SK-N-SH (cell line): ENCODE measurements around the gene TMEM131L. TPM values are rescaled to one million over a fixed set of nuclear protein-coding genes. Genes with fewer than 3 reads are reported as not detected.
A peak's percentile ranks its signal among the peaks of the same experiment; 100 is the strongest.
"Not testable (repeated sequence)": the region's sequence is repeated elsewhere in the genome, so short reads cannot be mapped to it uniquely, and the experiment has no call there.

Source experiments
- CTCF ChIA-PET: fragments of 300-600, 350-600 bp; formaldehyde crosslinking; extraction: SDS; loops from one replicate; lab custom pipeline; 2021; lab: Yijun Ruan, JAX
- POLR2A ChIA-PET: fragments of 350-600 bp; sonication (Branson Sonifier 250); formaldehyde crosslinking; extraction: SDS; loops from one replicate; lab custom pipeline; 2020; ENCODE audit warnings: antibody characterized with exemption, inconsistent platforms; lab: Yijun Ruan, JAX
- DNase-seq: peaks from one replicate; pipeline ENCODE4 v3.0.0; 2012
- H2AFZ ChIP-seq: fragments of 200-600 bp; sonication (generic); 2 replicates; pipeline ENCODE4 v1.8.1; 2016; ENCODE audit warnings: antibody characterized with exemption, mild to moderate bottlenecking, low read depth
- H3F3A ChIP-seq: fragments of 200-600 bp; sonication (generic); replicated peaks from 2 replicates; pipeline ENCODE3; 2016; ENCODE audit warnings: antibody characterized with exemption, mild to moderate bottlenecking; ENCODE audit not compliant: insufficient read depth
- H3K27ac ChIP-seq, 2 experiments: fragments of 200-500 bp in 1 of 2; fragments of 200-600 bp in 1 of 2; sonication (Bioruptor generic) in 1 of 2; sonication (generic), shearing (Covaris generic) in 1 of 2; 2 replicates each; pipeline versions ENCODE4 v1.5.1 to v1.6.1; 2014 to 2016; ENCODE audit warnings: low read depth in 2 of 2, inconsistent platforms in 1 of 2, low read length in 1 of 2, mild to moderate bottlenecking in 1 of 2, mixed read lengths in 1 of 2
- H3K27me3 ChIP-seq: fragments of 200-600 bp; sonication (generic), shearing (Covaris generic); 2 replicates; pipeline ENCODE4 v1.6.1; 2016; ENCODE audit warnings: mixed run types; ENCODE audit not compliant: insufficient read depth
- H3K36me3 ChIP-seq, 2 experiments: fragments of 200-500 bp in 1 of 2; fragments of 200-600 bp in 1 of 2; sonication (Bioruptor generic) in 1 of 2; sonication (generic) in 1 of 2; replicated peaks in 1 of 2; 2 replicates each; pipeline versions ENCODE3 to v1.5.1; 2014 to 2016; ENCODE audit warnings: low read length in 1 of 2, mild to moderate bottlenecking in 1 of 2; ENCODE audit not compliant: insufficient read depth in 2 of 2, control insufficient read depth in 1 of 2
- H3K4me1 ChIP-seq, 2 experiments: fragments of 200-500 bp in 1 of 2; fragments of 200-600 bp in 1 of 2; sonication (Bioruptor generic) in 1 of 2; sonication (generic), shearing (Covaris generic) in 1 of 2; 2 replicates each; pipeline versions ENCODE4 v1.5.1 to v1.6.1; 2014 to 2016; ENCODE audit warnings: low read depth in 1 of 2, low read length in 1 of 2, mixed run types in 1 of 2; ENCODE audit not compliant: insufficient read depth in 2 of 2, control insufficient read depth in 1 of 2
- H3K4me2 ChIP-seq: fragments of 200-600 bp; sonication (generic), shearing (Covaris generic); 2 replicates; pipeline ENCODE4 v1.6.1; 2017; ENCODE audit warnings: mixed run types
- H3K4me3 ChIP-seq, 2 experiments: fragments of 200-500 bp in 1 of 2; fragments of 200-600 bp in 1 of 2; sonication (Bioruptor generic) in 1 of 2; sonication (generic), shearing (Covaris generic) in 1 of 2; 2 replicates each; pipeline versions ENCODE4 v1.5.1 to v1.8.1; 2014 to 2016; ENCODE audit warnings: low read depth in 2 of 2, inconsistent platforms in 1 of 2, low read length in 1 of 2, mild to moderate bottlenecking in 1 of 2, mixed read lengths in 1 of 2, moderate library complexity in 1 of 2
- H3K79me2 ChIP-seq: fragments of 200-600 bp; sonication (generic); 2 replicates; pipeline ENCODE4 v1.8.1; 2017; ENCODE audit warnings: mild to moderate bottlenecking; ENCODE audit not compliant: insufficient read depth
- H3K9ac ChIP-seq: fragments of 200-600 bp; sonication (generic); 2 replicates; pipeline ENCODE4 v1.6.1; 2017; ENCODE audit warnings: mixed run types
- H3K9me2 ChIP-seq: fragments of 200-600 bp; sonication (generic); 2 replicates; pipeline ENCODE4 v1.6.1; 2017; ENCODE audit warnings: mixed run types
- H3K9me3 ChIP-seq: fragments of 200-600 bp; sonication (generic); 2 replicates; pipeline ENCODE4 v1.6.1; 2017; ENCODE audit warnings: mixed run types, mild to moderate bottlenecking, moderate library complexity
- H4K20me1 ChIP-seq: fragments of 200-600 bp; sonication (generic); 2 replicates; pipeline ENCODE4 v1.6.1; 2017; ENCODE audit warnings: mild to moderate bottlenecking, mixed run types; ENCODE audit not compliant: insufficient read depth
- CHD2 ChIP-seq: fragments of 150-350 bp; IDR thresholded peaks from 2 replicates; pipeline ENCODE4 v1.6.1; 2018; ENCODE audit warnings: low read length; ENCODE audit not compliant: partially characterized antibody
- FOXM1 ChIP-seq: IDR thresholded peaks from 2 replicates; pipeline ENCODE4 v1.4.0; 2012; ENCODE audit warnings: low read depth, mild to moderate bottlenecking
- RCOR1 ChIP-seq: fragments of 150-350 bp; IDR thresholded peaks from 2 replicates; pipeline ENCODE4 v1.6.1; 2017; ENCODE audit warnings: antibody characterized with exemption, low read length
- REST ChIP-seq: IDR thresholded peaks from 2 replicates; pipeline ENCODE4 v1.6.1; 2012; ENCODE audit warnings: mild to moderate bottlenecking, low read depth, low read length, moderate library complexity
- YY1 ChIP-seq: IDR thresholded peaks from 2 replicates; pipeline ENCODE4 v1.4.0; 2012; ENCODE audit warnings: low read depth, mild to moderate bottlenecking
- ZBTB33 ChIP-seq: IDR thresholded peaks from 2 replicates; pipeline ENCODE4 v1.4.0; 2012; ENCODE audit warnings: low read depth, borderline replicate concordance
- WGBS: methylation state at CpG from one replicate; pipeline ENCODE4 v1.1.6; 2017; ENCODE audit warnings: low lambda C conversion rate; 5-methylcytosine and 5-hydroxymethylcytosine counted together
- polyA plus RNA-seq, 3 experiments: library from polyadenylated mRNA; depleted of rRNA; stranded (reverse); fragments of >200 nt; gene quantifications; 2 replicates each; pipeline ENCODE4 v1.2.3, GENCODE V29; 2012

The TMEM131L gene
- polyA plus RNA-seq, 1 of the 3 experiments (the other 2 are of a cell fraction) = 6.2 TPM

- peak overlapping the region; percentile 97 for H3K4me2 ChIP-seq
These were observed 2.4 kb downstream of the TMEM131L start for GRCh38 chr4:153468587-153468986.

GRCh38 chr4:153469031-153469430, 2.9 kb downstream of the TMEM131L start:
- Histone ChIP-seq H3K4me3 (0 out of 4 replicates have a peak overlapping the region, but pooled peaks of 1 of the 2 experiments have one; percentile 82), H3K4me1 (peaks cover 24 to 31% of the 10 kb centered on the region in 2 experiments), H3K9ac (no peak overlapping the region), H3K4me2 (peak overlapping the region; percentile 97), H3K27ac (no peak overlapping the region), H3K79me2 (peaks cover 48% of the 10 kb centered on the region), H4K20me1 (no peaks in the 10 kb centered on the region), H3K36me3 (no peaks in the 10 kb centered on the region), H3K9me2 (no peaks in the 10 kb centered on the region), H3K27me3 (no peaks in the 10 kb centered on the region), H3K9me3 (no peaks in the 10 kb centered on the region), H2AFZ (no peak overlapping the region), H3F3A (peaks cover 1% of the 10 kb centered on the region)
- 83% methylated on average over 2 of the region's 2 CpGs for WGBS
- no peak for DNase-seq
- CTCF ChIA-PET = interaction anchor here (0.8 kb wide), 2 partner anchors 105 to 174 kb away, joined by 3 to 4 read pairs; no protein-coding TSS in a partner anchor
- POLR2A ChIA-PET = no interaction called here
- TF ChIP-seq REST = no peak
- TF ChIP-seq ZBTB33 = no peak
- TF ChIP-seq CHD2 = no peak
- TF ChIP-seq YY1 = no peak

More at GRCh38 chr4:153468587-153468986, 2.4 kb downstream of the TMEM131L start:
- Histone ChIP-seq H3K79me2 (peaks cover 48% of the 10 kb centered on the region), H3K4me1 (peaks cover 26 to 31% of the 10 kb centered on the region in 2 experiments), H3F3A (peaks cover 6% of the 10 kb centered on the region), H3K9me3 (no peaks in the 10 kb centered on the region), H3K9ac (no peak overlapping the region), H3K4me3 (peak overlapping the region in 1 of 2 experiments; percentile 82; a peak in 1 of 4 replicates), H2AFZ (no peak overlapping the region), H3K27me3 (no peaks in the 10 kb centered on the region), H3K9me2 (no peaks in the 10 kb centered on the region), H3K27ac (no peak overlapping the region), H4K20me1 (no peaks in the 10 kb centered on the region), H3K36me3 (no peaks in the 10 kb centered on the region)
- TF ChIP-seq RCOR1 (0 out of 2 replicates have a peak, but pooled peaks have one; percentile 19), FOXM1 (no peak)
- DNase-seq = peak; percentile 53
- WGBS = 87% methylated on average over 1 of the region's 1 CpG
- ChIA-PET POLR2A (no interaction called here), CTCF (interaction anchor here (0.8 to 1.3 kb wide), 3 partner anchors 105 to 175 kb away, joined by 3 to 6 read pairs (median 4); partner anchors contain the start of gene MND1)

GRCh38 chr4:153471071-153471697, 5.0 kb downstream of the TMEM131L start:
- DNase-seq, H2AFZ ChIP-seq, POLR2A ChIA-PET, CTCF ChIA-PET, H3K9me3 ChIP-seq, H3K4me3 ChIP-seq, H3F3A ChIP-seq, H3K27ac ChIP-seq, H3K9ac ChIP-seq, H3K4me2 ChIP-seq, H4K20me1 ChIP-seq, H3K27me3 ChIP-seq, H3K9me2 ChIP-seq, H3K36me3 ChIP-seq: not testable (repeated sequence)
- WGBS = 100% methylated on average over 9 of the region's 9 CpGs
- Histone ChIP-seq H3K4me1 (peaks cover 13 to 19% of the 10 kb centered on the region in 2 experiments; a peak in 3 of 4 replicates), H3K79me2 (peaks cover 48% of the 10 kb centered on the region)
